A673 (cell line): ENCODE measurements around the gene LIF. TPM values are rescaled to one million over a fixed set of nuclear protein-coding genes. Genes with fewer than 3 reads are reported as not detected.

Experiments used
- BruUV-seq: library from RNA; stranded (reverse); fragments of 400-500 nt; replicated peaks from 2 replicates; lab custom pipeline; 2021; lab: Mats Ljungman, UMichigan
- CTCF ChIA-PET: fragments of 300-600 bp; sonication (Branson Sonifier 250); formaldehyde crosslinking; loops from one replicate; lab custom pipeline; 2022; ENCODE audit warnings: antibody characterized with exemption; lab: Charles Lee
- POLR2A ChIA-PET: fragments of 300-600 bp; sonication (Branson Sonifier 250); formaldehyde crosslinking; loops from one replicate; lab custom pipeline; 2022; ENCODE audit warnings: antibody characterized with exemption; ENCODE audit not compliant: low non-redundant PET; lab: Charles Lee
- DNase-seq: peaks from one replicate; pipeline ENCODE4 v3.0.0-alpha.2; 2015; ENCODE audit warnings: low spot score
- H3K27ac ChIP-seq: fragments of 200-600 bp; sonication (generic); 2 replicates; pipeline ENCODE4 v1.5.1; 2016; ENCODE audit warnings: mixed run types, low read depth, mild to moderate bottlenecking, mixed read lengths, antibody characterized with exemption, low read length; ENCODE audit not compliant: poor library complexity, severe bottlenecking
- H3K27me3 ChIP-seq: fragments of 200-600 bp; sonication (generic); replicated peaks from 2 replicates; pipeline ENCODE4 v1.6.1; 2017; ENCODE audit warnings: mixed run types, low read depth, mild to moderate bottlenecking, mixed read lengths, antibody characterized with exemption, low read length; ENCODE audit not compliant: insufficient read depth, poor library complexity
- H3K36me3 ChIP-seq: fragments of 200-600 bp; sonication (generic); 2 replicates; pipeline ENCODE4 v1.6.1; 2016; ENCODE audit warnings: mixed run types, mild to moderate bottlenecking, mixed read lengths, antibody characterized with exemption, low read length; ENCODE audit not compliant: insufficient read depth, poor library complexity, severe bottlenecking
- H3K4me1 ChIP-seq: fragments of 200-600 bp; sonication (generic); 2 replicates; pipeline ENCODE4 v1.6.1; 2017; ENCODE audit warnings: mixed run types, mild to moderate bottlenecking, mixed read lengths, antibody characterized with exemption, low read length; ENCODE audit not compliant: insufficient read depth, poor library complexity, severe bottlenecking
- H3K4me3 ChIP-seq: fragments of 200-600 bp; sonication (generic); 2 replicates; pipeline ENCODE4 v1.5.1; 2016; ENCODE audit warnings: low read depth, mixed run types, mild to moderate bottlenecking, mixed read lengths, low read length; ENCODE audit not compliant: poor library complexity, severe bottlenecking
- H3K9me3 ChIP-seq: fragments of 200-600 bp; sonication (generic); 2 replicates; pipeline ENCODE4 v1.6.1; 2016; ENCODE audit warnings: mixed run types, low read depth, mild to moderate bottlenecking, mixed read lengths, antibody characterized with exemption, low read length; ENCODE audit not compliant: poor library complexity, severe bottlenecking
- EZH2 ChIP-seq: fragments of 200-600 bp; sonication (generic); IDR thresholded peaks from 2 replicates; pipeline ENCODE4 v1.6.1; 2017; ENCODE audit warnings: borderline replicate concordance, low read depth, mild to moderate bottlenecking, mixed read lengths, antibody characterized with exemption, low read length; ENCODE audit not compliant: poor library complexity, severe bottlenecking
- intact Hi-C: fragments of 100-400 bp; cut with micrococcal nuclease; formaldehyde crosslinking; loops from one replicate; pipeline ENCODE4 v1.10.0; 2022; ENCODE audit not compliant: unreplicated experiment
- total RNA-seq: library from RNA; stranded (reverse); gene quantifications from 2 replicates; pipeline ENCODE4 v1.2.3, GENCODE V29; 2021
- TF ChIP-seq, protein P1 (sequence below): fragments of 300-800, 200-600 bp; sonication (generic); conservative IDR thresholded peaks from 2 replicates; pipeline ENCODE4 v1.5.1; 2017; ENCODE audit warnings: low read depth, mild to moderate bottlenecking, antibody characterized with exemption, low read length, moderate library complexity, mixed read lengths

LIF gene
- total RNA-seq, 1 experiment from 2014 or later = 0.24 TPM

DNA sequence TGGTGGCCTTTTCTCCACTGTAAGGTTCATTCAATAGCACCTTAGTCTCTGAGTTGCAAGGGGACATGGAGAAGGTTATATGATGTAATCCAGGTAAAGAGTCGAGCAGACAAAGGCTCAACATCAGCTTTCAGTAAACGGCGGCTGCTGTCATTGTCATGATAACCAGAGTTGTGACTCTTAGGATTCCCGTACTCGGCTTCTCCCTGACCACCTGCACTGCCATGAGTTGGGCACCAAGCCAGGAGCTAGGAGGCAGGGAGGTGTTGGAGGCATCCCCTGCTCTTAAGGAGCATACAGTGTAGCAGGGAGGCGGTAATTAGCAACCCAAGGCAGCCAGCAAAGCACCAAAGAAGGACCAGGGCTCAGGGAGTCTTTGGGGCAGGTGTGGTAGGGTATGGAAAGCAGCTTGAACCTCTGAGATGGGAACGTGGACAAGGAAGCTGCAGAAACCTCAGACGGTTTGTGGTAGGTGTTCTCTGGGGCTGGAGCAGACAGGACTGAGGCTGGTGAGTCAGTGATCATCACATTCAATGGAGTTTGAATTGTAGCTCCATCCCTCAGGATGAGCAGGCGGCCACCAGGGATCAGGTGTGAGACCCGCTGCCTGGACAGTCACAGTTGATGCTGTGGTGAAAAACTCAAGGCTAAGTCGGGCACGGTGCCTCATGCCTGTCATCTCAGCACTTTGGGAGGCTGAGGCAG, 31.7 kb downstream of the LIF start:
- Histone ChIP-seq H3K4me3 (no peak overlapping the region), H3K27me3 (no peaks in the 10 kb centered on the region), H3K36me3 (no peaks in the 10 kb centered on the region), H3K27ac (no peak overlapping the region), H3K9me3 (no peaks in the 10 kb centered on the region), H3K4me1 (no peaks in the 10 kb centered on the region)
- ChIA-PET POLR2A (no interaction called here), CTCF (no interaction called here)
- intact Hi-C loops = no loop called here
- no TSS peak for BruUV-seq
- no peak for DNase-seq
- TF ChIP-seq EZH2 = no peak
- TF ChIP-seq, protein P1, sequence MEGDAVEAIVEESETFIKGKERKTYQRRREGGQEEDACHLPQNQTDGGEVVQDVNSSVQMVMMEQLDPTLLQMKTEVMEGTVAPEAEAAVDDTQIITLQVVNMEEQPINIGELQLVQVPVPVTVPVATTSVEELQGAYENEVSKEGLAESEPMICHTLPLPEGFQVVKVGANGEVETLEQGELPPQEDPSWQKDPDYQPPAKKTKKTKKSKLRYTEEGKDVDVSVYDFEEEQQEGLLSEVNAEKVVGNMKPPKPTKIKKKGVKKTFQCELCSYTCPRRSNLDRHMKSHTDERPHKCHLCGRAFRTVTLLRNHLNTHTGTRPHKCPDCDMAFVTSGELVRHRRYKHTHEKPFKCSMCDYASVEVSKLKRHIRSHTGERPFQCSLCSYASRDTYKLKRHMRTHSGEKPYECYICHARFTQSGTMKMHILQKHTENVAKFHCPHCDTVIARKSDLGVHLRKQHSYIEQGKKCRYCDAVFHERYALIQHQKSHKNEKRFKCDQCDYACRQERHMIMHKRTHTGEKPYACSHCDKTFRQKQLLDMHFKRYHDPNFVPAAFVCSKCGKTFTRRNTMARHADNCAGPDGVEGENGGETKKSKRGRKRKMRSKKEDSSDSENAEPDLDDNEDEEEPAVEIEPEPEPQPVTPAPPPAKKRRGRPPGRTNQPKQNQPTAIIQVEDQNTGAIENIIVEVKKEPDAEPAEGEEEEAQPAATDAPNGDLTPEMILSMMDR = no peak

DNA sequence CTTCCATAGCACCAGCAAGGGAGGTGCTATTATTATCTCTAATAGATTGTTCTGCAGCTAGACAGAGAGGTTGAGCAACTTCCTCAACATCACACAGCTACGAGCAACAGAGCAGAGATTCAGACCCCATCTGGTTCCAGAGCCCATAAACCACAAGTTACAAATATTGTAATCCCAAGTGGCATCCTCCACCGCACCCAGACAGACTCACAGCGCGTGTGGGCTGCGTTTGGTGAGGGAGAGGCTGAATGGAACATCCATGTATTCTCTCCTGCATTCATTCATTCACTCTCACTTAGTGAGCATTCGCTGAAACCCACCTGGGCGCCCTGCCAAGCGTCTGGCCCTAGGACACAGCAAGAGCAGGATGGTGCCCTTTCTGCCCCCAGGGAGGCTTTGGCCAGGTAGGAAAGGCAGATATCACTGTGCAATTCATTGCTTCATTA, 33.5 kb downstream of the LIF start:
- BruUV-seq = no TSS peak
- no peak for DNase-seq
- Histone ChIP-seq H3K36me3 (no peaks in the 10 kb centered on the region), H3K4me1 (no peaks in the 10 kb centered on the region), H3K27ac (no peak overlapping the region), H3K27me3 (no peaks in the 10 kb centered on the region), H3K9me3 (no peaks in the 10 kb centered on the region), H3K4me3 (no peak overlapping the region)
- intact Hi-C loops = no loop called here
- no peak for TF ChIP-seq EZH2
- TF ChIP-seq, protein P1 = no peak
- ChIA-PET POLR2A (no interaction called here), CTCF (no interaction called here)

DNA sequence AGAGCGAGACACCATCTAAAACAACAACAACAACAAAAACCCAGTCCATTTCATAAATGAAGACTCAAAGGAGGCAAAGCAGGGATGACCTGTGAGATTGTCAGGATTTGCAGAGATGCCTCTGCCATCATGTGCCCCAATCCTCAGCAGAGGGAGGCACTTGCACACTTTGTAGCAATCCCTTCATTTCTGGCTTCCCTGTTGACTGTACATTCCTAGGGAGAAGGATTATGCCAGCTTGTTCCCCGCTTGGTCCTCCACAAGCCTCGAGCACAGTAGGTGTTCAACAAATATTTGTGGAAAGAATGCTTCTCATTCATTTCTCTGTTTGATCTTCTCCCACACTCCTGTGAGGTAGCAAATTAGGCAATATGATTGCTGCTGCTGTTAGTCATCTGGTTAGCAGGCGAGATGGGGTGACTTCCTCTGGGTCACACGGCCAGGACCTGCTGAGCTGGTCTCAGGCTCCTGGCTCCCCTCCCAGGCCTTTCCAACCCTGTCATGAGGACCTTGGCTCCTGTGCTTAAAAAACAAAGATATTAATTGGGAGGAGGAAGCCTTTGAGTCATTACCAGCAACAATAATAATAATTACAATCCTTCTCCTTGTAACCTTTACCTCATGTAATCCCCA, 34.1 kb downstream of the LIF start:
- Histone ChIP-seq H3K27ac (no peak overlapping the region), H3K9me3 (no peaks in the 10 kb centered on the region), H3K4me3 (no peak overlapping the region), H3K4me1 (no peaks in the 10 kb centered on the region), H3K36me3 (no peaks in the 10 kb centered on the region), H3K27me3 (no peaks in the 10 kb centered on the region)
- ChIA-PET POLR2A (no interaction called here), CTCF (no interaction called here)
- intact Hi-C loops = no loop called here
- BruUV-seq = no TSS peak
- no peak for DNase-seq
- TF ChIP-seq EZH2 = no peak
- TF ChIP-seq, protein P1 = no peak
